OCI-LY7 (cell line): ENCODE measurements around the gene PSMG4.

Source experiments
- EZH2phosphoT487 ChIP-seq: fragments of 200-600 bp; sonication (generic); IDR thresholded peaks from 2 replicates; pipeline ENCODE4 v1.6.1; 2018; ENCODE audit warnings: low read depth, borderline replicate concordance, mild to moderate bottlenecking, mixed run types, antibody characterized with exemption, low read length, moderate library complexity, mixed read lengths
- TF ChIP-seq, protein P1 (sequence below): fragments of 200-600 bp; sonication (generic); conservative IDR thresholded peaks from 2 replicates; pipeline ENCODE4 v1.5.1; 2014; ENCODE audit warnings: mild to moderate bottlenecking, antibody characterized with exemption, low read length, moderate library complexity, mixed read lengths

- TF ChIP-seq, protein P1, sequence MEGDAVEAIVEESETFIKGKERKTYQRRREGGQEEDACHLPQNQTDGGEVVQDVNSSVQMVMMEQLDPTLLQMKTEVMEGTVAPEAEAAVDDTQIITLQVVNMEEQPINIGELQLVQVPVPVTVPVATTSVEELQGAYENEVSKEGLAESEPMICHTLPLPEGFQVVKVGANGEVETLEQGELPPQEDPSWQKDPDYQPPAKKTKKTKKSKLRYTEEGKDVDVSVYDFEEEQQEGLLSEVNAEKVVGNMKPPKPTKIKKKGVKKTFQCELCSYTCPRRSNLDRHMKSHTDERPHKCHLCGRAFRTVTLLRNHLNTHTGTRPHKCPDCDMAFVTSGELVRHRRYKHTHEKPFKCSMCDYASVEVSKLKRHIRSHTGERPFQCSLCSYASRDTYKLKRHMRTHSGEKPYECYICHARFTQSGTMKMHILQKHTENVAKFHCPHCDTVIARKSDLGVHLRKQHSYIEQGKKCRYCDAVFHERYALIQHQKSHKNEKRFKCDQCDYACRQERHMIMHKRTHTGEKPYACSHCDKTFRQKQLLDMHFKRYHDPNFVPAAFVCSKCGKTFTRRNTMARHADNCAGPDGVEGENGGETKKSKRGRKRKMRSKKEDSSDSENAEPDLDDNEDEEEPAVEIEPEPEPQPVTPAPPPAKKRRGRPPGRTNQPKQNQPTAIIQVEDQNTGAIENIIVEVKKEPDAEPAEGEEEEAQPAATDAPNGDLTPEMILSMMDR = no peak
- no peak for TF ChIP-seq EZH2phosphoT487
Observed at GRCh38 chr6:3222506-3223038, 36.2 kb upstream of the PSMG4 start.
